ENCODE measurements around the gene EREG. TPM values are rescaled to one million over a fixed set of nuclear protein-coding genes. Genes with fewer than 3 reads are reported as not detected.
A peak's percentile ranks its signal among the peaks of the same experiment; 100 is the strongest.

The EREG gene, protein sequence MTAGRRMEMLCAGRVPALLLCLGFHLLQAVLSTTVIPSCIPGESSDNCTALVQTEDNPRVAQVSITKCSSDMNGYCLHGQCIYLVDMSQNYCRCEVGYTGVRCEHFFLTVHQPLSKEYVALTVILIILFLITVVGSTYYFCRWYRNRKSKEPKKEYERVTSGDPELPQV
- 0.06 TPM for polyA plus RNA-seq (2012; ENCODE audit: low read depth, missing spikeins)

DNA sequence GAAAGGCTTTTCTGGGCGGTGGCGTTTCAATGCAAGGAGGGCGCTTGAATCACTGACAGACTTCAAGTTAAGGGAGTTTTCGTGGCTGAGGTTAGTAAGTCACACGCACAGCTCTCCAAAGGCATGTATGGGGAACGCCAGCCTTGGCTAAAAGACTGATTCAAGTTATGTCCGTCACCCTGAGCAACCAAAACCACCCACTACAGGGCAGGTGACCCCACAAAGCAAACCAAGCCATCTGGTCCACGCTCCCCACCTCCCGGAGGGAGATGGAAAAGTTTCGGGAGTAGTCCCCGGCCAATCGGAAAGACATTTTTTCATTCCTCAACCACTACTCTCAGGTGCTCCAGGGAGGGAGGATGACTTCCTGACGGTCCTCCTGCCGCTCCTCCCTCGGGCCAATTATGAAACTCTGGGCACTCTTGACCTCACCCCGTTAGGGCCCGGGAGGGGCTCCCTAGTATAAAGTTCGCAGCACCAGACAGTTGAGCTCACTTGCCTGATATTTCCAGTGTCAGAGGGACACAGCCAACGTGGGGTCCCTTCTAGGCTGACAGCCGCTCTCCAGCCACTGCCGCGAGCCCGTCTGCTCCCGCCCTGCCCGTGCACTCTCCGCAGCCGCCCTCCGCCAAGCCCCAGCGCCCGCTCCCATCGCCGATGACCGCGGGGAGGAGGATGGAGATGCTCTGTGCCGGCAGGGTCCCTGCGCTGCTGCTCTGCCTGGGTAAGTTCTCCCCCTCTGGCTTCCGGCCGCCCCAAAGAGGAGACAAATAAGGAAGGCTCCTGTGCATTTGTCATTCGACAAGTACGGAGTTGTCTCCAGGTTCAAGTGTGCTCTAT, at the start of gene EREG:
Gene EREG, plus strand, starts transcription at position 494 of the 840 bp plus-strand sequence. Its CDS starts 164 bp downstream, at position 658.
- no peak for TF ChIP-seq SPI1 (IDR thresholded peaks at IDR 0.05; ENCODE audit: low read depth, low read length)
- TF ChIP-seq PAX5 (IDR thresholded peaks at IDR 0.05; ENCODE audit: insufficient read depth, low read length, severe bottlenecking): no peak
- TF ChIP-seq POLR2A (IDR thresholded peaks at IDR 0.05; ENCODE audit: low read depth, low read length): no peak
- TF ChIP-seq TAF1 (IDR thresholded peaks at IDR 0.05; ENCODE audit: low read depth, low read length): no peak
- no peak for TF ChIP-seq POLR2AphosphoS5 (IDR thresholded peaks at IDR 0.05; ENCODE audit: low read depth, low read length)
- no peak for TF ChIP-seq POU2F2 (IDR thresholded peaks at IDR 0.05; ENCODE audit: low read depth, low read length)
- no peak for FAIRE-seq
- DNase-seq (ENCODE audit: insufficient read length, low spot score): peak; percentile 6

DNA sequence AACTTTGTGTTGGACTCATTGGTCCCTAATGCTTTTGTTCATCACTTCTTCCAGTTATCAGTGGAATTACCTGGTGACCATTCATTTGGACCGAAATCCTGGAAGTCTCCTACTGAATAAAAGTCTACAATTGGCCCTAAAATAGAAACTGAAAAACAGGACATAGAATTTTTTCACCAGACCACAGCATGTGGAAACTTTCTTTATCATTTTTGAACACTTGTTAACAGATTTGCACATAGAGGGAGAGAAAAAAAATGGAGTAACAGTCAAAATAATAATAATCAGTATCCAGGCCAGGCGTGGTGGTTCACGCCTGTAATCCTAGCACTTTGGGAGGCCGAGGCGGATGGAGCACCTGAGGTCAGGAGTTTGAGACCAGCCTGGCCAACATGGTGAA, 49.6 kb upstream of the EREG start:
- TF ChIP-seq POLR2A (IDR thresholded peaks at IDR 0.05; ENCODE audit: low read depth, low read length) (no peak), POLR2AphosphoS5 (IDR thresholded peaks at IDR 0.05; ENCODE audit: low read depth, low read length) (no peak), TAF1 (IDR thresholded peaks at IDR 0.05; ENCODE audit: low read depth, low read length) (no peak), POU2F2 (IDR thresholded peaks at IDR 0.05; ENCODE audit: low read depth, low read length) (no peak), SPI1 (IDR thresholded peaks at IDR 0.05; ENCODE audit: low read depth, low read length) (no peak), PAX5 (IDR thresholded peaks at IDR 0.05; ENCODE audit: insufficient read depth, low read length, severe bottlenecking) (no peak)
- DNase-seq (ENCODE audit: insufficient read length, low spot score) (no peak), FAIRE-seq (no peak)

DNA sequence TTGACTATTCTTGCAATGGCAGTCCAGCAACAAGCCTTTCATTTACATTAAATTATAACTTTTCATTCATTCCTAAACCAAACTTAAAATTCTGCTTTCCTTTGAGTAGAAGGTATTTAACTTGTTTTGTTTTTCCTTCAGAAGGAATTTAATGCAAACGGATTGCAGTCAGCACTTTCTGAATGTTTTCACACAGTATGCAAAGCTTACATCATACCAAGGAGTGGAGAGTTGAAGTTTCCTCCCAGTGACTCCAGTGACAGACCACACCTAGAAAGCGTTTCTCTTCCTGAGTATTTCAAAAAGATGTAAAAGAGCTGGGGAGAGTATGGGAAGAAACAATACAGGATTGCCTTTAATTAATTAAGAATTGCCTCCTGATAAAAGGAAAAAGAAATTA, 48.5 kb upstream of the EREG start:
- no peak for TF ChIP-seq POLR2A (IDR thresholded peaks at IDR 0.05; ENCODE audit: low read depth, low read length)
- no peak for TF ChIP-seq POU2F2 (IDR thresholded peaks at IDR 0.05; ENCODE audit: low read depth, low read length)
- FAIRE-seq (no peak), DNase-seq (ENCODE audit: insufficient read length, low spot score) (no peak)

DNA sequence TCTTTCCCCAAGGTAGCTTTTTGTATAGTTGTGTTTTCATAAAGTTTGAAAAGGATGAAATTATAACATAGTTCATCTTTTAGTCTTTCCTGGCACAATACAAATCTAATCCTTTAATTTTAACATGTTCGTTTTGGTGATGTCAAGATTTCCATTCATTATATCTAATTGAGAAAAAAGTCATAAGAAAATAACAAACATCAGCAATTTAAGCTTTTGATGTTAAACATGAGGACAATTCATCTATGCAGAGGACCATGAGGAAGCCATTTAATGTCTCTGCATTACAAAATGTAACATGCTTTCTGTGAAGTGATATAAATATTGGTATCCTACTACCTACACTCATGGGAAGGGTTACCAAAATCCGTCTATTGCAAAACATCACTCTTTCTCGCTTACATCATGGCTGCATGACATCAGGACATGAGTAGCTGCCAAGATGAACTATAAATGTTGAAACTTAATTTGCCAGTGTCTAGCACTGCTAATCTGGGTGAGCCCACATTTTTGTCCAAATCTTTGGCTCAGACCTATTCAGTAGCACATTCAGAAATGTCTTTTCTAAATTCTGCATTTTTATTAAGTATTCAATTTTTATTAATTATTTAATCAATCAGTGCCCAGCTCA, 47.2 kb upstream of the EREG start:
- TF ChIP-seq POLR2A (IDR thresholded peaks at IDR 0.05; ENCODE audit: low read depth, low read length): no peak
- no peak for TF ChIP-seq POLR2AphosphoS5 (IDR thresholded peaks at IDR 0.05; ENCODE audit: low read depth, low read length)
- no peak for TF ChIP-seq POU2F2 (IDR thresholded peaks at IDR 0.05; ENCODE audit: low read depth, low read length)
- TF ChIP-seq TAF1 (IDR thresholded peaks at IDR 0.05; ENCODE audit: low read depth, low read length): no peak
- TF ChIP-seq SPI1 (IDR thresholded peaks at IDR 0.05; ENCODE audit: low read depth, low read length): no peak
- no peak for TF ChIP-seq PAX5 (IDR thresholded peaks at IDR 0.05; ENCODE audit: insufficient read depth, low read length, severe bottlenecking)
- DNase-seq (ENCODE audit: insufficient read length, low spot score): no peak
- FAIRE-seq: peak; percentile 9

DNA sequence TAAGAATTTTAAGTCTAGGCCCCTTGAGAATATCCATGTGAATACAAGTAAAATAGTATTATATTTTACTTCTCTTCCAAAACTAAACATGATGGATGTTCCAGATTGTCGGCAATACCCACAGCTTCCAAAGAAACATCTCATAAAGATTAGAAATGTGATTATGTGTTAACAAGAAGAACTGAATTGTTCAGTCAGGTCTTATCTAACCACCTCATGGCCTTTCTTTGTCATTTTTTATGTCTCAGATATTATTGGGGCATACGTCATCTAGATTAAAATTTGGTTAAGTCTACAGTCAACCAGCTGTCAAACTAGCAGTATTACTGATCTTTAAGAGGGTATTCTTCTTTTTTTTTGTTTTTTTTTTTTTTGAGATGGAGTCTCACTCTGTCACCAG, 46.7 kb upstream of the EREG start:
- TF ChIP-seq POU2F2 (IDR thresholded peaks at IDR 0.05; ENCODE audit: low read depth, low read length) (no peak), TAF1 (IDR thresholded peaks at IDR 0.05; ENCODE audit: low read depth, low read length) (no peak), POLR2AphosphoS5 (IDR thresholded peaks at IDR 0.05; ENCODE audit: low read depth, low read length) (no peak), POLR2A (IDR thresholded peaks at IDR 0.05; ENCODE audit: low read depth, low read length) (no peak), PAX5 (IDR thresholded peaks at IDR 0.05; ENCODE audit: insufficient read depth, low read length, severe bottlenecking) (no peak), SPI1 (IDR thresholded peaks at IDR 0.05; ENCODE audit: low read depth, low read length) (no peak)
- FAIRE-seq (no peak), DNase-seq (ENCODE audit: insufficient read length, low spot score) (no peak)

DNA sequence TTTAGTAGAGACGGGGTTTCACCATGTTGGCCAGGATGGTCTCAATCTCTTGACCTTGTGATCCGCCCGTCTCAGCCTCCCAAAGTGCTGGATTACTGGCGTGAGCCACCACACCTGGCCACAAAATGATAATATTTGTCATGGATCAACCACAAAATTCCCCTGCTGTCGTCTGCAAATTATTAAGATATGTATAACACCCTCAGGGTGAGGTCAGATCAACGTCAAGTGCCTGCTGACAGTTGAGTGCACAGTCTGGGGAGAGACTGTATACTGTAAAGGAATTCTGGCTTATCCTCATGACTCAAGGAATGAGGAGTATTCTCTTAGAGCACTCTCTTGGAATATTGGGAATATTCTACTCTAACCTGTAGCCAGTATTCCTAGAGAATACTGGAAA, 45.5 kb upstream of the EREG start:
- DNase-seq (ENCODE audit: insufficient read length, low spot score) (no peak), FAIRE-seq (no peak)
- no peak for TF ChIP-seq POLR2AphosphoS5 (IDR thresholded peaks at IDR 0.05; ENCODE audit: low read depth, low read length)
- no peak for TF ChIP-seq TAF1 (IDR thresholded peaks at IDR 0.05; ENCODE audit: low read depth, low read length)
- TF ChIP-seq SPI1 (IDR thresholded peaks at IDR 0.05; ENCODE audit: low read depth, low read length): no peak
- no peak for TF ChIP-seq PAX5 (IDR thresholded peaks at IDR 0.05; ENCODE audit: insufficient read depth, low read length, severe bottlenecking)
- TF ChIP-seq POLR2A (IDR thresholded peaks at IDR 0.05; ENCODE audit: low read depth, low read length): no peak
- no peak for TF ChIP-seq POU2F2 (IDR thresholded peaks at IDR 0.05; ENCODE audit: low read depth, low read length)

DNA sequence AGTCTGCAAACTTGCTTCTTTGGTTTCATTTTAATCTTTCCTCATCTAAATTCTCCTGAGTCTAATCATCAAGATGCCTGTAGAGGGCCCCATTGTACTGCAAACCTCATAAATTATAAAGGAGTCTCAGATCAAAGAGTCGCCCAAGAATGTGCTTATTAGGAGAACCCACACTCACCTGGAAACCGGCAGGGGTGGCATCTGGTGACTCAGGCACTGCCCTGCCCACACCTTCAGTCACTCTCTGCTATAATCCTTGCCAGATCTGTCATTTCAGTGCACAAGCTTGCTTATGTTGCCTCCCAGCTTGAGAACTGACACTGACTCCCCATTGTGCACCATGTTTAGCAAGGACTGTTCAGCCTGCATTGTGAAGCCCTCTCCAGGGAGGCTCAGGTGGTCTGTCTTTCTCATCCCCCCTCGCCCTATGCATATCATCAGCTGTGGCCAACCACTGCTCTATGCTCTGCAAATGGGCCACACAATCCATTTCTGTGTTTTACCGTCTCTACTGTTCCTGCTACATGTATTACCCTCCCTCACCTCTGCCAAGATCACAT, 44.3 kb upstream of the EREG start:
- DNase-seq (ENCODE audit: insufficient read length, low spot score) (no peak), FAIRE-seq (peak; percentile 56)
- TF ChIP-seq POU2F2 (IDR thresholded peaks at IDR 0.05; ENCODE audit: low read depth, low read length) (no peak), POLR2AphosphoS5 (IDR thresholded peaks at IDR 0.05; ENCODE audit: low read depth, low read length) (no peak), PAX5 (IDR thresholded peaks at IDR 0.05; ENCODE audit: insufficient read depth, low read length, severe bottlenecking) (no peak), POLR2A (IDR thresholded peaks at IDR 0.05; ENCODE audit: low read depth, low read length) (no peak), TAF1 (IDR thresholded peaks at IDR 0.05; ENCODE audit: low read depth, low read length) (no peak)

DNA sequence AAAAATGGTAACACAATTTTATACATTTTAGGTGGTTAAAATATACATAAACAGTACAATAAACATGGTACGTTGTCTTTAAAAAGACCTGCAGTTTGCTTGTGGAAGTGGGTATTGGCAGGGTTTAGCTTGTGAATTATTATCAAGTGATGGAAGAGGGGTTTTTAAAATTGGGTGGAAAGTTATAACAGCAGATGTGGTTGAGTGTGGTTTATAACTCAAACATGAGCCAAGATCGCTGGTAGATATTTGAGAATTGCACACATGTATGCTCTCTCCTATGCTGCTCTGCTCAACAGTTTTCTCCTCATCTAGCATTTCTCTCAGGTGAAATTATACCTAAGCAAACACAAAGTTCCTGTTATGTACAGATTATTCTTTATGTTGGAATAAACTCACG, 42.6 kb upstream of the EREG start:
- DNase-seq (ENCODE audit: insufficient read length, low spot score) (no peak), FAIRE-seq (peak; percentile 5)
- TF ChIP-seq POU2F2 (IDR thresholded peaks at IDR 0.05; ENCODE audit: low read depth, low read length) (no peak), TAF1 (IDR thresholded peaks at IDR 0.05; ENCODE audit: low read depth, low read length) (no peak), POLR2AphosphoS5 (IDR thresholded peaks at IDR 0.05; ENCODE audit: low read depth, low read length) (no peak), PAX5 (IDR thresholded peaks at IDR 0.05; ENCODE audit: insufficient read depth, low read length, severe bottlenecking) (no peak), POLR2A (IDR thresholded peaks at IDR 0.05; ENCODE audit: low read depth, low read length) (no peak), SPI1 (IDR thresholded peaks at IDR 0.05; ENCODE audit: low read depth, low read length) (no peak)

DNA sequence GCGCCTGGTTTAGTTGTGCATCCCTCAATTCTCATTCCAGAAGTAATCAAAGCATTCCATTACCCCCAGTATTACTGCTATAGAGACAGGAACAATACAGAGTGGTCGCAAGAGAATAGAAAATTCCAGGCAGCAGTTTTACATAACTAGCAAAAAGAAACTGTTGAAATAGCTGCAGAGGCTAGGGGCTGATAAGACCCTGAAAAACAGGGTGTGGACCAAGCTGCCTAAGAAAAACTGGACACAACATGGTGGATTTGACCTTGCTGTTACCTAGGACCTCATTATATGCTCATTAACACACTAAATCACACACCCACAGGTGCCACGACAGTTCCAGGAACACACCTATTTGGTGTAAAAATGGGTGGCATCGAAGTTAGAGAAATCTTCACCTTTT, 41.3 kb upstream of the EREG start:
- no peak for TF ChIP-seq POU2F2 (IDR thresholded peaks at IDR 0.05; ENCODE audit: low read depth, low read length)
- TF ChIP-seq SPI1 (IDR thresholded peaks at IDR 0.05; ENCODE audit: low read depth, low read length): no peak
- TF ChIP-seq POLR2AphosphoS5 (IDR thresholded peaks at IDR 0.05; ENCODE audit: low read depth, low read length): no peak
- TF ChIP-seq POLR2A (IDR thresholded peaks at IDR 0.05; ENCODE audit: low read depth, low read length): no peak
- TF ChIP-seq PAX5 (IDR thresholded peaks at IDR 0.05; ENCODE audit: insufficient read depth, low read length, severe bottlenecking): no peak
- FAIRE-seq (no peak), DNase-seq (ENCODE audit: insufficient read length, low spot score) (no peak)

Data from GM12891 (cell line).